WTC11 (cell line): Measurements from ENCODE around the gene LVRN. TPM values are rescaled to one million over a fixed set of nuclear protein-coding genes. Genes with fewer than 3 reads are reported as not detected.

ENCODE experiments used
- GABPB1 ChIP-seq: sonication (generic); formaldehyde crosslinking; IDR thresholded peaks from 2 replicates; pipeline ENCODE4 v1.8.1; 2023; ENCODE audit warnings: mild to moderate bottlenecking, missing genetic modification reagents
- GTF2I ChIP-seq: fragments of 250-450 bp; sonication (Bioruptor Pico); conservative IDR thresholded peaks from 2 replicates; pipeline ENCODE4 v1.4.0; 2021; ENCODE audit warnings: mild to moderate bottlenecking
- IRF2 ChIP-seq: sonication (generic); formaldehyde crosslinking; IDR thresholded peaks from 2 replicates; pipeline ENCODE4 v1.8.0; 2022; ENCODE audit warnings: low read depth, missing genetic modification reagents, borderline replicate concordance
- MYBL2 ChIP-seq: sonication (generic); formaldehyde crosslinking; IDR thresholded peaks from 2 replicates; pipeline ENCODE4 v1.8.1; 2023; ENCODE audit warnings: mild to moderate bottlenecking, moderate library complexity, missing genetic modification reagents
- NR3C1 ChIP-seq: sonication (generic); formaldehyde crosslinking; conservative IDR thresholded peaks from 2 replicates; pipeline ENCODE4 v1.8.1; 2023; ENCODE audit warnings: low read depth, mild to moderate bottlenecking, missing genetic modification reagents
- SOX15 ChIP-seq: fragments of 250-450 bp; sonication (Bioruptor Pico); IDR thresholded peaks from 2 replicates; pipeline ENCODE4 v1.9.0; 2021; ENCODE audit warnings: mild to moderate bottlenecking
- ZBTB21 ChIP-seq: sonication (generic); formaldehyde crosslinking; IDR thresholded peaks from 2 replicates; pipeline ENCODE4 v1.8.1; 2023; ENCODE audit warnings: mild to moderate bottlenecking, missing genetic modification reagents, borderline replicate concordance
- total RNA-seq: library from RNA; stranded (reverse); gene quantifications from 3 replicates; pipeline ENCODE4 v1.2.3, GENCODE V29; 2021
- TF ChIP-seq, protein P1 (sequence below): fragments of 250-450 bp; sonication (Bioruptor Pico); IDR thresholded peaks from 2 replicates; pipeline ENCODE4 v1.9.0; 2021; ENCODE audit warnings: mild to moderate bottlenecking, borderline replicate concordance
- TF ChIP-seq, protein P2 (sequence below): sonication (generic); formaldehyde crosslinking; IDR thresholded peaks from 2 replicates; pipeline ENCODE4 v1.8.1; 2023; ENCODE audit warnings: mild to moderate bottlenecking, moderate library complexity, missing genetic modification reagents
- TF ChIP-seq, protein P3 (sequence below): sonication (generic); formaldehyde crosslinking; IDR thresholded peaks from 2 replicates; pipeline ENCODE4 v1.8.0; 2022; ENCODE audit warnings: mild to moderate bottlenecking, missing genetic modification reagents
- TF ChIP-seq, protein P4 (sequence below): sonication (generic); formaldehyde crosslinking; IDR thresholded peaks from 2 replicates; pipeline ENCODE4 v1.8.0; 2022; ENCODE audit warnings: mild to moderate bottlenecking, missing genetic modification reagents
- TF ChIP-seq, protein P5 (sequence below): sonication (generic); formaldehyde crosslinking; IDR thresholded peaks from 2 replicates; pipeline ENCODE4 v1.8.0; 2023; ENCODE audit warnings: missing genetic modification reagents, mild to moderate bottlenecking, borderline replicate concordance
- TF ChIP-seq, protein P6 (sequence below): sonication (generic); formaldehyde crosslinking; IDR thresholded peaks from 2 replicates; pipeline ENCODE4 v1.8.0; 2023; ENCODE audit warnings: missing genetic modification reagents
- TF ChIP-seq, protein P7 (sequence below): fragments of 200-600 bp; IDR thresholded peaks from 2 replicates; pipeline ENCODE4 v1.8.0; 2022; ENCODE audit warnings: antibody characterized with exemption

The LVRN gene
- total RNA-seq, 1 experiment from 2014 or later = 0.13 TPM

DNA sequence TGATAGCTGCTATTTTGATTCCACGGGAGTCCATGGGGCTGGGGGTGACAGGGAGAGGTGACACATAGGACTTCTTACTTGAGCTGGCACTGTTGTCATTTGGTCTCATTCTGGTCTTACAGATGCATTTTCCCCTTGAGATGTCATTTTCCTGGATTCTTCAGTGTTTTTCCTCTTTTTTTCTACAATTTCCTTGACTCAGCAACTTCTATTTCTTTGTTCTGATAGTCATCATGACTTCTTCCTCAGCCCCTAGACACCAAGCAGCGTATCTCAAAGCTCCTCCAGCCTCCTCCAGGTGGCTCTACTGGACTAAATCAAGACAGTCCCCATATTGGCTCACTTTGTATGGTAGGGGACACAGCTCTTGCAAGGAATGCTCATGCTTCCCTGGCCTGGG is 16.5 kb downstream of the LVRN start (continued):
- TF ChIP-seq, protein P1, sequence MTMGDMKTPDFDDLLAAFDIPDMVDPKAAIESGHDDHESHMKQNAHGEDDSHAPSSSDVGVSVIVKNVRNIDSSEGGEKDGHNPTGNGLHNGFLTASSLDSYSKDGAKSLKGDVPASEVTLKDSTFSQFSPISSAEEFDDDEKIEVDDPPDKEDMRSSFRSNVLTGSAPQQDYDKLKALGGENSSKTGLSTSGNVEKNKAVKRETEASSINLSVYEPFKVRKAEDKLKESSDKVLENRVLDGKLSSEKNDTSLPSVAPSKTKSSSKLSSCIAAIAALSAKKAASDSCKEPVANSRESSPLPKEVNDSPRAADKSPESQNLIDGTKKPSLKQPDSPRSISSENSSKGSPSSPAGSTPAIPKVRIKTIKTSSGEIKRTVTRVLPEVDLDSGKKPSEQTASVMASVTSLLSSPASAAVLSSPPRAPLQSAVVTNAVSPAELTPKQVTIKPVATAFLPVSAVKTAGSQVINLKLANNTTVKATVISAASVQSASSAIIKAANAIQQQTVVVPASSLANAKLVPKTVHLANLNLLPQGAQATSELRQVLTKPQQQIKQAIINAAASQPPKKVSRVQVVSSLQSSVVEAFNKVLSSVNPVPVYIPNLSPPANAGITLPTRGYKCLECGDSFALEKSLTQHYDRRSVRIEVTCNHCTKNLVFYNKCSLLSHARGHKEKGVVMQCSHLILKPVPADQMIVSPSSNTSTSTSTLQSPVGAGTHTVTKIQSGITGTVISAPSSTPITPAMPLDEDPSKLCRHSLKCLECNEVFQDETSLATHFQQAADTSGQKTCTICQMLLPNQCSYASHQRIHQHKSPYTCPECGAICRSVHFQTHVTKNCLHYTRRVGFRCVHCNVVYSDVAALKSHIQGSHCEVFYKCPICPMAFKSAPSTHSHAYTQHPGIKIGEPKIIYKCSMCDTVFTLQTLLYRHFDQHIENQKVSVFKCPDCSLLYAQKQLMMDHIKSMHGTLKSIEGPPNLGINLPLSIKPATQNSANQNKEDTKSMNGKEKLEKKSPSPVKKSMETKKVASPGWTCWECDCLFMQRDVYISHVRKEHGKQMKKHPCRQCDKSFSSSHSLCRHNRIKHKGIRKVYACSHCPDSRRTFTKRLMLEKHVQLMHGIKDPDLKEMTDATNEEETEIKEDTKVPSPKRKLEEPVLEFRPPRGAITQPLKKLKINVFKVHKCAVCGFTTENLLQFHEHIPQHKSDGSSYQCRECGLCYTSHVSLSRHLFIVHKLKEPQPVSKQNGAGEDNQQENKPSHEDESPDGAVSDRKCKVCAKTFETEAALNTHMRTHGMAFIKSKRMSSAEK (CRISPR knock-in tag) = no peak
- TF ChIP-seq, protein P2, sequence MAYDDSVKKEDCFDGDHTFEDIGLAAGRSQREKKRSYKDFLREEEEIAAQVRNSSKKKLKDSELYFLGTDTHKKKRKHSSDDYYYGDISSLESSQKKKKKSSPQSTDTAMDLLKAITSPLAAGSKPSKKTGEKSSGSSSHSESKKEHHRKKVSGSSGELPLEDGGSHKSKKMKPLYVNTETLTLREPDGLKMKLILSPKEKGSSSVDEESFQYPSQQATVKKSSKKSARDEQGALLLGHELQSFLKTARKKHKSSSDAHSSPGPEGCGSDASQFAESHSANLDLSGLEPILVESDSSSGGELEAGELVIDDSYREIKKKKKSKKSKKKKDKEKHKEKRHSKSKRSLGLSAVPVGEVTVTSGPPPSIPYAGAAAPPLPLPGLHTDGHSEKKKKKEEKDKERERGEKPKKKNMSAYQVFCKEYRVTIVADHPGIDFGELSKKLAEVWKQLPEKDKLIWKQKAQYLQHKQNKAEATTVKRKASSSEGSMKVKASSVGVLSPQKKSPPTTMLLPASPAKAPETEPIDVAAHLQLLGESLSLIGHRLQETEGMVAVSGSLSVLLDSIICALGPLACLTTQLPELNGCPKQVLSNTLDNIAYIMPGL (CRISPR knock-in tag) = no peak
- TF ChIP-seq NR3C1 (CRISPR knock-in tag) = no peak
- TF ChIP-seq, protein P3, sequence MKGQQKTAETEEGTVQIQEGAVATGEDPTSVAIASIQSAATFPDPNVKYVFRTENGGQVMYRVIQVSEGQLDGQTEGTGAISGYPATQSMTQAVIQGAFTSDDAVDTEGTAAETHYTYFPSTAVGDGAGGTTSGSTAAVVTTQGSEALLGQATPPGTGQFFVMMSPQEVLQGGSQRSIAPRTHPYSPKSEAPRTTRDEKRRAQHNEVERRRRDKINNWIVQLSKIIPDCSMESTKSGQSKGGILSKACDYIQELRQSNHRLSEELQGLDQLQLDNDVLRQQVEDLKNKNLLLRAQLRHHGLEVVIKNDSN (CRISPR knock-in tag) = no peak
- TF ChIP-seq SOX15 (CRISPR knock-in tag) = no peak
- TF ChIP-seq MYBL2 (CRISPR knock-in tag) = no peak
- TF ChIP-seq, protein P4, sequence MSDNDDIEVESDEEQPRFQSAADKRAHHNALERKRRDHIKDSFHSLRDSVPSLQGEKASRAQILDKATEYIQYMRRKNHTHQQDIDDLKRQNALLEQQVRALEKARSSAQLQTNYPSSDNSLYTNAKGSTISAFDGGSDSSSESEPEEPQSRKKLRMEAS (CRISPR knock-in tag) = no peak
- no peak for TF ChIP-seq GTF2I (CRISPR knock-in tag)
- TF ChIP-seq, protein P5, sequence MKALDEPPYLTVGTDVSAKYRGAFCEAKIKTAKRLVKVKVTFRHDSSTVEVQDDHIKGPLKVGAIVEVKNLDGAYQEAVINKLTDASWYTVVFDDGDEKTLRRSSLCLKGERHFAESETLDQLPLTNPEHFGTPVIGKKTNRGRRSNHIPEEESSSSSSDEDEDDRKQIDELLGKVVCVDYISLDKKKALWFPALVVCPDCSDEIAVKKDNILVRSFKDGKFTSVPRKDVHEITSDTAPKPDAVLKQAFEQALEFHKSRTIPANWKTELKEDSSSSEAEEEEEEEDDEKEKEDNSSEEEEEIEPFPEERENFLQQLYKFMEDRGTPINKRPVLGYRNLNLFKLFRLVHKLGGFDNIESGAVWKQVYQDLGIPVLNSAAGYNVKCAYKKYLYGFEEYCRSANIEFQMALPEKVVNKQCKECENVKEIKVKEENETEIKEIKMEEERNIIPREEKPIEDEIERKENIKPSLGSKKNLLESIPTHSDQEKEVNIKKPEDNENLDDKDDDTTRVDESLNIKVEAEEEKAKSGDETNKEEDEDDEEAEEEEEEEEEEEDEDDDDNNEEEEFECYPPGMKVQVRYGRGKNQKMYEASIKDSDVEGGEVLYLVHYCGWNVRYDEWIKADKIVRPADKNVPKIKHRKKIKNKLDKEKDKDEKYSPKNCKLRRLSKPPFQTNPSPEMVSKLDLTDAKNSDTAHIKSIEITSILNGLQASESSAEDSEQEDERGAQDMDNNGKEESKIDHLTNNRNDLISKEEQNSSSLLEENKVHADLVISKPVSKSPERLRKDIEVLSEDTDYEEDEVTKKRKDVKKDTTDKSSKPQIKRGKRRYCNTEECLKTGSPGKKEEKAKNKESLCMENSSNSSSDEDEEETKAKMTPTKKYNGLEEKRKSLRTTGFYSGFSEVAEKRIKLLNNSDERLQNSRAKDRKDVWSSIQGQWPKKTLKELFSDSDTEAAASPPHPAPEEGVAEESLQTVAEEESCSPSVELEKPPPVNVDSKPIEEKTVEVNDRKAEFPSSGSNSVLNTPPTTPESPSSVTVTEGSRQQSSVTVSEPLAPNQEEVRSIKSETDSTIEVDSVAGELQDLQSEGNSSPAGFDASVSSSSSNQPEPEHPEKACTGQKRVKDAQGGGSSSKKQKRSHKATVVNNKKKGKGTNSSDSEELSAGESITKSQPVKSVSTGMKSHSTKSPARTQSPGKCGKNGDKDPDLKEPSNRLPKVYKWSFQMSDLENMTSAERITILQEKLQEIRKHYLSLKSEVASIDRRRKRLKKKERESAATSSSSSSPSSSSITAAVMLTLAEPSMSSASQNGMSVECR (CRISPR knock-in tag) = no peak
- TF ChIP-seq, protein P6, sequence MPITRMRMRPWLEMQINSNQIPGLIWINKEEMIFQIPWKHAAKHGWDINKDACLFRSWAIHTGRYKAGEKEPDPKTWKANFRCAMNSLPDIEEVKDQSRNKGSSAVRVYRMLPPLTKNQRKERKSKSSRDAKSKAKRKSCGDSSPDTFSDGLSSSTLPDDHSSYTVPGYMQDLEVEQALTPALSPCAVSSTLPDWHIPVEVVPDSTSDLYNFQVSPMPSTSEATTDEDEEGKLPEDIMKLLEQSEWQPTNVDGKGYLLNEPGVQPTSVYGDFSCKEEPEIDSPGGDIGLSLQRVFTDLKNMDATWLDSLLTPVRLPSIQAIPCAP = no peak
- no peak for TF ChIP-seq IRF2 (CRISPR knock-in tag)
- no peak for TF ChIP-seq GABPB1 (CRISPR knock-in tag)
- TF ChIP-seq, protein P7, sequence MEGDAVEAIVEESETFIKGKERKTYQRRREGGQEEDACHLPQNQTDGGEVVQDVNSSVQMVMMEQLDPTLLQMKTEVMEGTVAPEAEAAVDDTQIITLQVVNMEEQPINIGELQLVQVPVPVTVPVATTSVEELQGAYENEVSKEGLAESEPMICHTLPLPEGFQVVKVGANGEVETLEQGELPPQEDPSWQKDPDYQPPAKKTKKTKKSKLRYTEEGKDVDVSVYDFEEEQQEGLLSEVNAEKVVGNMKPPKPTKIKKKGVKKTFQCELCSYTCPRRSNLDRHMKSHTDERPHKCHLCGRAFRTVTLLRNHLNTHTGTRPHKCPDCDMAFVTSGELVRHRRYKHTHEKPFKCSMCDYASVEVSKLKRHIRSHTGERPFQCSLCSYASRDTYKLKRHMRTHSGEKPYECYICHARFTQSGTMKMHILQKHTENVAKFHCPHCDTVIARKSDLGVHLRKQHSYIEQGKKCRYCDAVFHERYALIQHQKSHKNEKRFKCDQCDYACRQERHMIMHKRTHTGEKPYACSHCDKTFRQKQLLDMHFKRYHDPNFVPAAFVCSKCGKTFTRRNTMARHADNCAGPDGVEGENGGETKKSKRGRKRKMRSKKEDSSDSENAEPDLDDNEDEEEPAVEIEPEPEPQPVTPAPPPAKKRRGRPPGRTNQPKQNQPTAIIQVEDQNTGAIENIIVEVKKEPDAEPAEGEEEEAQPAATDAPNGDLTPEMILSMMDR = no peak
- TF ChIP-seq ZBTB21 (CRISPR knock-in tag) = no peak
